Fibroblast of skin of abdomen (primary cell): ENCODE data around the gene GPR149.

ENCODE experiments used
- DNase-seq: peaks from one replicate; pipeline ENCODE4 v3.0.0-alpha.2; 2013

GPR149 gene

DNA sequence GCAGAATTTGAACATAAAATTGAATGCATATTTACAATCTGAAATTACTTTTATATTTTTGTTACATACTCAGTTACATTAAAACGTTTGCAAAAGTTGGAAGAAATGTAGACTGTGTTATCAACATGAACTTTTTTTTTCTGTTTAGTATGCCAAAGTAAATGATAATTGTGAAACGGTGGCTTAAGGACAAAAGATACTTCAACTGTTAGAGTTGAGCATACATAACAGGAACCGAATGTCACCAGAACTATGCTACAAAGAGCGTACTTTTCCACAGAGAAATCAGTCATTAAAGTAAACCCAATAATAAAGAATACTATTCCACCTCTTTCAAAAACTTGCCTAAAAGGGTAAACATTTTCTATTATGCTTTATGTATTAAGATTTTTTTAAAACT is 91.4 kb downstream of the GPR149 start:
- DNase-seq = no peak

DNA sequence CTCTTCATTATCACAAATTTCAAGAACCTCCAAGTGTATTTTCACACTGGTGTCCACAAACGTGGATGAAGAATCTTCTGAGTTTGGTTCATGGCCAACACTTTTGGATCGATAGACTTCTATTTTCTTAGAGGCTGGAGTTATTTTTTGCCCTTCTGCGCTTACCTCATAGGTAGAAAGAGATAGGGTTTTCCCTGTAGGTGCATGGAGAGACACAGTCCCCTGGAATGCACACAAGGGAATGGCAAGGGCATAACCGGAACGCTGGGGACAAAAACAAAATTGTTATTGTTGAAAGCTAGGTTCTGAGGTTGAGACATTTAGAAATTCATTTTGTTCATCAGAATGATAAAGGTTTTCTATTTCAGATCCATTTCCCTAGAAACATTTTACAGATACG is 92.0 kb downstream of the GPR149 start:
- no peak for DNase-seq

DNA sequence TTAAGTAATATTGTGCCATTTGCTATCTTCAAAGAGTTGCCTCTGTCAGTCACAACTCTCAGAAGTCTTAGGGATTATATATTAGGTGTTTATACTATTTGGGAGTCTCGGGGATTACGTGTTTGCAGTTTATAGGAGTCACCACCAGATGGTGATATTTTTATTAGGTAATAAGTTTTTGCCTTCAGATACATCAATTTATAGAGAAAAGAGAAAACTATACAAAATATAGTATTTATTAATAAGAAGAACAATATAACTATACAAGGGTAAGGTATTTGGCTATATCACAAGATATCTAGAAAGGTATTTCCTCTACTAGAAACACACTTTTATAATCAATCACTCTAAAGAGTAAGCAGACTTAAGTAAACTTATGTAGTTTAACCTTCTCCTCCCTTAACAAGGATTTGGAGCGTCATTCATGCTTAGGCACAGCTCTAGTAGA is 95.0 kb downstream of the GPR149 start:
- peak; percentile 36 for DNase-seq

DNA sequence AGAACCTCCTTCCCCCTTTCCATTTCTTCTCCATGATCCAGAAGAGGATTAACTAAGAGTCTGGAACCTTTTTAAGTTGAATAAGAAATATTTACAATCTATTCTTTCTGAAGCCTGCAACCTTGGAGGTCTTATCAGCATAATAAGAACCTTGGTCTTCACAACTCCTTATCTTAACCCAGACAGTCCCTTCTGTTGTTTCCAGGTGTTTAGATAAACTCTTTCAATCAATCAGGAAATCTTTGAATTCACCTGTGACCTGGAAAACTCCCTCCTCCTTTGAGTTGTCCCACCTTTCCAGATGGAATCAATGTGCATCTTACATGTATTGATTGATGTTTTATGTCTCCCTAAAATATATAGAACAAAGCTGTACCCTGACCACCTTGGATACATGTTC is 102.1 kb downstream of the GPR149 start:
- no peak for DNase-seq

DNA sequence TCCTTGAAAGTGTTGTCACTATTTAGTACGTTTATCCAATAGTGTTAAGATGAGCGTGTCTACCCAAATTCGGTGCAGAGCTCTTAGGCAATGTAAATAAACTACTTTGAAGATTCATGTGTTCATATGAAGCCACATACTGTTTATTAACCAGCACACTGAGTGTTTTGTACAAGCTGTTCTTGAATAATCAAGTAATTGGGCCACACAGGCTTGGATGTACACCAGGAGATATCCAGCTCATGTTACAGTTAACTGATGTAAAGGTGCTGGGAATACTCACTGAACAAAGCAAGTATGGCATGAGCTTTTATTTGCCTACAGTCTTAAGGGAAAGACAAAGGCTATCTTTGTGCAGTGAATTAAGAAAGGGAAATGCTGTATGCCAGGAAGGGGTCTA is 105.1 kb downstream of the GPR149 start:
- DNase-seq = no peak

DNA sequence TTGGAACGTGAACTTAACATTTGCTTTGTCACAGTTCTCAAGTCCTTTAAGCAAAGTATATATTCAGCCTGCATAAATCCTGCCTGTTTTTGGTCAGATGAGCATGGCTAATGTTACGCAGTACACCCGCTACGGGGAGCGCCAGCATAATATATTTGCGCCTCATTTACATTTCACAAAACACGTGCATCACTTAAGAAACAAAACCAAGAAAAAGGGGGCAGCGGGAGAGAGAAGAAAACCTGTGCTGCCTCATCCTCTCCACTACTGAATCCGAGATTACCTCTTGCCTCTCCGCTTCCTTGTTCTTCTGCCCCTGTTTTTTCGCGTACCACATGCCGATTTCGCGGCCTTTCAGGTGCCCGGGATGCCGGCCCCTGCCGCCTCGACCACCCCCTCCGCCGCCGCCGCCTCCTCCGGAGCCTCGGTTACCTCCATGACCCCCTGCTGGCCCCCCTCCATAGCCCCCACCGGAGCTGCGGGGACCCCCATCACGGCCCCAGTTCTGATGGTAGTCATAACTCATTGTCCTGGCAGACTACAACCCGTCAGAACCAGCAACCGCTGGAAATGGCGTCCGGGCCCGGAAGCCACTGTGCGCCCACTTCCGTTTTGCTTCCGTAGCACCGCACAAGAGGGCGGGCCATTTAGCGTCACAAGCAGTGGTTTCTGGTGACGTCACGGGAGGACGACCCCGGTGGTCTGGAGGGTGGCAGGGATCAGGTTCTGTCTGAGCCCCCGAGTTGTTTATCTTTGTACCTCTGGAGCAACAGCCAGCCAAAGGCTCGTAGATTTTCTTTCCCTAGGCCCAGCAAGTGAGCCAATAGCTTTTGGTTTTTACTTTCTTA is 105.9 kb downstream of the GPR149 start, which contains the start of gene DHX36:
Gene DHX36, minus strand, starts transcription at position 597 of the 848 bp plus-strand sequence. Its CDS starts 71 bp downstream, at position 526.
- peak; percentile 93 for DNase-seq

DNA sequence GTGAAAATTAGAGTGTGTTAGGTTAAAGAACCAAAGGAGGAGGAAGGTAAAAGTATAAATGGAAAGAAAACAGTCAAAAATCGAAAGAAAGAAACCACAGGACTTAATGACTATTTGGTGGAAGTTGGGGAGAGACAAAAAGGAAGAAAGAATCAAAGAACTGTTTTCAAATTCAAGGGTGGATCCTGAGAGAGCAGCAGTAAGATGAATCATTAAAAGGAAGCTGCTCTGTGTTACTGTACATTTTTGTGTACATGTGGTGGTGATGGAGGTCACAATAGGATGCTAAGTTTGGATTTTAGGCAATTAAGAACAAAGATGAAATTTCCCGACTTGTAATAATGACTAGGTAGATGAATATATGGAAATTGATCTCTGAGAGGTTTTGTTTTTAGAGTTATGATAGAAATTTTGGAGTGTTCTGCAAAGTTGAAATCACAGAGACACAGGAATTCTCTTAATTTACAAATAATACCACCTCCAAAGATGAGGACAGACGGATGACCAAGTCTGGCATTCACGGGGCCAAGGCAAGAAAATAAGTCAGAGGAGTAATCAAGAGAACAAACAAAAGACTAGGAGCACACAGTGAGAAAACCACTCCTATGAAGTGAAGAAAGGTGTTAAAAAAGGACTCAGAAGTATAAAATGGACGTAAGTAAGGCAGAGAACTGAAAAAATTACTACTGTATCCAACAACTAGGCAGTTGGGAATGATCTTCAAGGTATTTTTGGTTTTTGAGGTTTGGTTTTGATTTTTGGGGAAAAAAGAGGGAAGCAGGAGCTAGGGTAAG is 112.8 kb downstream of the GPR149 start:
- DNase-seq = peak; percentile 11

DNA sequence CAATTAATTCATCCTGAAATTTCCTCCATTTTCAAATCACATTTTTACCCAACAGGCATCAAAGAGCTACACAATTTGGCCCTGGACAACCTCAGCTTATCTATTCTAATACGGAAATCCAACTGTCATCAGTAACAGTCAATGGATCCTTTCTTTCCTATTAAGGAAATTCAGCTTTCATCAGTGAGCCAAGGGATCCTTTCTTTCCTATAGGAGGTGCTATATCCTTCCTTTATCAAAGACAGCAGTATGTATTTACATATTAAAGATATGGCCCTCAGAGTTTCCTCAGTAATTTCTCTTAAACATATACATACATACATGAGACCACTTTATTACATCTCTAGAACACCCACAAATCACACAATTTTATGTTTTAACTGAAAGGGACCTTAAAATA is 115.8 kb downstream of the GPR149 start:
- DNase-seq = no peak

DNA sequence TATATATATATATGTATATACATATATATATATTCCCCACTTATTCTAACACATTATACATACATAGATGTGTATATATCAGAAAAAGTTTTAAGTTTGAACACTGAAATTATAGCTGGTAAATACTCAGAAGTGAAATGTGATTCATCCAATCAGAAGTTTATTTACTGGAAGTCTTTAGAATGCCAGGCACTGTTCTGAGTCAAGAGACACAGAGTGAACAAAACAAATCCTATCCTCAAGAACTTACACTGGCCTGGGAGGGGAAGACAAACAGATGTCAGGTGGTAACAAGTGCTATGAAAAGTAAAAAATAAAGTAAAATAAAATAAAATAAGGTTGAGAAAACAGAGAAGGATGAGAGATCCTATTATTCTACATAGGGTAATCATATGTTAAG is 119.2 kb downstream of the GPR149 start:
- DNase-seq = no peak

DNA sequence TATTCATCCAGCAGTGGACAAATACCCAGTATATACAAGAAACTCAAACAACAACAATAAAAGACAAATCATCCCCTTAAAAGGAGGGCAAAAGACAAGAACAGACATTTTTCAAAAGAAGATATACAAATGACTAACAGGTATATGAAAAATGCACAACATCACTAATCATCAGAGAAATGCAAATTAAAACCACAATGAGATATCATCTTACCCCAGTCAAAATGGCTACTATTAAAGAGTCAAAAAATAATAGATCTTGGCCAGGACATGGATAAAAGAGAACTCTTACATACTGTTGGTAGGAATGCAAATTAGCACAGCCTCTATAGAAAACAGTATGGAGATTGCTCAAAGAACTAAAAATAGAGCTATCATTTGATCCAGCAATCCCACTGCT is 122.6 kb downstream of the GPR149 start:
- DNase-seq = no peak

DNA sequence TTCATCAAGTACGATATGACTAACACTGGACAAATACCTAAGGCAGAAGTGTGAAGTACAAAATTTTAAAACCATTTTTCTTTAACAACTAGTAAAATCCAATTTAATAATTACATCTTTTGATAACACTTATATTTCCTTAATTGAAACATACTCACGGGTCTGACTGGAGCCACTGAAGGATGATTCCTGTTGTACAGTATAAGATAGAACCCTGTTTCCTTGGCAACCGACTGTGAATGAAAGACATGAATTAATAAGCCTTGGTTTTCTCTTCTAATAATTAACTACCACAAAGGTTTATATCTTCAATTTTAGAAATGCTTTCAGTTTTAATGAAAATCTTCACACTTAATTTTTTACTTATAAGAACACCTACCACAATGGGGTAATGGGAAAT is 125.1 kb downstream of the GPR149 start:
- no peak for DNase-seq

DNA sequence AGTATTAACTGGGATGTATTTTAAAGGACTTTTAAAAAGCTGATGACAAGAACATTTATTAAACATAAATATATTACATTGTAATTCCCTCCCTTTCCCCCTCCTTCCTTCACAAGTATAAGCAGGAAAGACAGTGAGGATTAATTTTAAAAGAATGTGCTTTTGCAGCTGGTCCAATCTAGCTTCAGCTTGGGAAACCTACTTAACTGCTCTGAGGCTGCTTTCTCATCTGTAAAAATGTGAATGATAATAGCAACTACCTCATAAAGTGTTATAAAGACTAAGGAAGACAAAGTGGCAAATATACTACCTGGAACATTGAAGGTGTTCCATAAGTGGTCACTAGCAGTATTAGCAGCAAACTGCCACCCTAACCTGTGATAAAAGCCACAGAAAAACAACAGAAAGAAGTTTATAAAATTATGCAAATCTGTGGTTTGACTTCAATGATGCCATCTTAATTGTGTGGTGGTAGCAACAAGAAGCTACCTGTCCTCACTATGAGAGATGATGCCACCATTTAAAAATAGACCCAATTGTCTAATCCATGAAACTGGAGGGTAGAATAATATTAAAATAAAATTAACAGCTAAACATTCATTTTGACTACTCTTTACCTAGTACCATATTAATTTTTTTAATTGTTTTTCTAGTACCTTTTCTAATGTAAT is 125.7 kb downstream of the GPR149 start:
- DNase-seq = peak; percentile 26

DNA sequence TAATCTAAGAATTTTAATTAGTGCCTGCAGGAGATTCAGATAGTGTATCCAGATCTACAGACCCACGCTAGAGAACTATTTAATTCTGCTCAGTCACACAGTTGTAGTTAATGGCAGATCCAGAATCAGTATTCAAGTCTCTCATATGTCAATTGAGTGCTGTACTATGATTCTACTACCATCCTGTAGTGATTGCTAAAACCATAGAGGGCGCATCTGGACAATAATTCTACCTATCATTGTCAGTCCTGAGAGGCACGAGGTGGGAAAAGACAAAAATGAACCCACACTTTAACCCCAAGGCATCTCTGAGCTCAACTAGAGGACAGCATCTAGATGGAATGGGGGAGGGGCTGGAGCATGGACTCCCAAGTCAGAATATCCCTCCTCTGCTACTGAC is 128.4 kb downstream of the GPR149 start:
- DNase-seq = no peak

DNA sequence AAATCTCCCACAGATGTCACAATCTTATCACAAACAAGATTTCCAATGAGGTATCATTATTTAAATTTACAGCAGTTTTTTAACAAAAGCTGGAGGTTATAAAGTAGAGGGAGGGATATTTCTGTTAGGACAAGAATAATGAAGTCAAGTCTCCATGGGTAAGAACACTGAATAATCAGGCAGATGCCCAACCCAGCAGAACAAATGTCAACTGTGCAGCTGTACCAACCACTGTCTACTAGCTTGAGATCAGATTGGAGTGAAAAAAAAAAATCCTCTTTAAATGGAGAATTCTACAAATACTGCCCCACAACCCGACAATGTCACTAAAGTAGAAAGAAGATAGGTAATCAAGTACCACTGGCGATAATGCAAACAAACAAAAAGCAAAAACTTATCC is 136.0 kb downstream of the GPR149 start:
- DNase-seq = no peak

DNA sequence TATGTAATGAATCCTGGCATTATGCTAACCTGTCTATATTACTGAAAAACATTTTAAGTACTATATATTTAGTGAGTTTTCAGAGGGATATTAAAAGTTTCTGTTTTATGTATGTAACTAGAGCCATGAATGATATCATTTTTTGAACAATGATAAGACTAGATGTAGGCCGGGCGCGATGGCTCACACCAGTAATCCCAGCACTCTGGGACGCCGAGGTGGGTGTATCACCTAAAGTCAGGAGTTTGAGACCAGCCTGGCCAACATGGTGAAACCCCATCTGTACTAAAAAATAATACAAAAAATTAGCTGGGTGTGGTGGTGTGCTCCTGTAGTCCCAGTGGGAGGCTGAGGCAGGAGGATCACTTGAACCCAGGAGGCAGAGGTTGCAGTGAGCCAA is 139.8 kb downstream of the GPR149 start:
- no peak for DNase-seq
